ENCODE data around the gene RUBCNL. TPM values are rescaled to one million over a fixed set of nuclear protein-coding genes. Genes with fewer than 3 reads are reported as not detected.

Gene RUBCNL
- total and polyA plus RNA-seq, 7 experiments from 2014 or later, result 0.04 to 5.5 (median 0.30) TPM

- ChIA-PET POLR2A (no interaction called here), CTCF (no interaction called here)
- Mint-ChIP-seq H3K27me3 (peaks cover 0 to 4% (median 0%) of the 10 kb centered on the region in 5 donors), H3K9me3 (peaks cover 0 to 7% (median 0%) of the 10 kb centered on the region in 11 donors), H3K27ac (no peak overlapping the region), H3K4me3 (no peak overlapping the region), H3K36me3 (peaks cover 0 to 5% (median 0%) of the 10 kb centered on the region in 5 donors), H3K4me1 (peaks cover 6 to 21% (median 18%) of the 10 kb centered on the region in 7 donors)
- intact Hi-C loops (cut with micrococcal nuclease), result no loop called here
- Histone ChIP-seq H3K4me3 (ENCODE audit: low read length) (no peak overlapping the region), H3K9me3 (ENCODE audit: control insufficient read depth in 2 of 3, low read length in 3 of 3) (no peaks in the 10 kb centered on the region), H3K27ac (ENCODE audit: low read depth, low read length) (no peak overlapping the region), H3K27me3 (ENCODE audit: control insufficient read depth in 2 of 2, insufficient read depth in 2 of 2, low read length in 2 of 2) (no peaks in the 10 kb centered on the region), H3K4me1 (ENCODE audit: control insufficient read depth in 2 of 2, insufficient read depth in 2 of 2, low read length in 2 of 2) (peaks cover 0 to 14% of the 10 kb centered on the region in 2 donors), H3K36me3 (ENCODE audit: control insufficient read depth in 2 of 3, insufficient read depth in 3 of 3, low read length in 3 of 3) (no peaks in the 10 kb centered on the region)
- ATAC-seq (no peak), DNase-seq (no peak)
Measured at GRCh38 chr13:46345866-46346265, 41.2 kb downstream of the RUBCNL start.

DNA sequence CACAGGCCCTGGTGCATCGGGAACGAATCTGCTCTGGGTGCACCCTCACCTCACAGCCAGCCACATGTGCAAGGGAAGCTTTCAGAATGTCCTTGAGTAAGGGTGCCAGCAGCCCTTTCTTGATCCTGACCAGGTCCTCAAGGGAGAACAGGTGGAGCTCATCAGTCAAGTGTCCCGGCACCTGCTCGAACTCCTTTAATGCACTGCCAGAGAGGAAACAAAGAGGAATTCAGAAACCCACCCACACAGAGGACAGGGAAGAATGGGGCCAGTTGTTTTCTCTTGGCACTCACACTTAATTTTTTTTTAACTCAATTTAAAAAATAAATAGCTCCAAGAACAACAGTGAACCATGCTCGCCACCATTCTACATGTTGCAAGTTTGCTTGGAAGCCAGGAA lies 41.7 kb downstream of the RUBCNL start:
- ChIA-PET CTCF (no interaction called here), POLR2A (no interaction called here)
- Histone ChIP-seq H3K9me3 (ENCODE audit: control insufficient read depth in 2 of 3, low read length in 3 of 3) (no peaks in the 10 kb centered on the region), H3K27ac (ENCODE audit: low read depth, low read length) (no peak overlapping the region), H3K4me1 (ENCODE audit: control insufficient read depth in 2 of 2, insufficient read depth in 2 of 2, low read length in 2 of 2) (peaks cover 0 to 18% of the 10 kb centered on the region in 2 donors), H3K27me3 (ENCODE audit: control insufficient read depth in 2 of 2, insufficient read depth in 2 of 2, low read length in 2 of 2) (no peaks in the 10 kb centered on the region), H3K4me3 (ENCODE audit: low read length) (no peak overlapping the region), H3K36me3 (ENCODE audit: control insufficient read depth in 2 of 3, insufficient read depth in 3 of 3, low read length in 3 of 3) (no peaks in the 10 kb centered on the region)
- ATAC-seq, result no peak
- Mint-ChIP-seq H3K9me3 (peaks cover 0 to 7% (median 0%) of the 10 kb centered on the region in 11 donors), H3K36me3 (peaks cover 0 to 6% (median 0%) of the 10 kb centered on the region in 5 donors), H3K27me3 (peaks cover 0 to 4% (median 0%) of the 10 kb centered on the region in 5 donors), H3K27ac (no peak overlapping the region), H3K4me3 (no peak overlapping the region), H3K4me1 (peaks cover 8 to 26% (median 23%) of the 10 kb centered on the region in 7 donors)
- intact Hi-C loops (cut with micrococcal nuclease), result no loop called here
- DNase-seq, result no peak

DNA sequence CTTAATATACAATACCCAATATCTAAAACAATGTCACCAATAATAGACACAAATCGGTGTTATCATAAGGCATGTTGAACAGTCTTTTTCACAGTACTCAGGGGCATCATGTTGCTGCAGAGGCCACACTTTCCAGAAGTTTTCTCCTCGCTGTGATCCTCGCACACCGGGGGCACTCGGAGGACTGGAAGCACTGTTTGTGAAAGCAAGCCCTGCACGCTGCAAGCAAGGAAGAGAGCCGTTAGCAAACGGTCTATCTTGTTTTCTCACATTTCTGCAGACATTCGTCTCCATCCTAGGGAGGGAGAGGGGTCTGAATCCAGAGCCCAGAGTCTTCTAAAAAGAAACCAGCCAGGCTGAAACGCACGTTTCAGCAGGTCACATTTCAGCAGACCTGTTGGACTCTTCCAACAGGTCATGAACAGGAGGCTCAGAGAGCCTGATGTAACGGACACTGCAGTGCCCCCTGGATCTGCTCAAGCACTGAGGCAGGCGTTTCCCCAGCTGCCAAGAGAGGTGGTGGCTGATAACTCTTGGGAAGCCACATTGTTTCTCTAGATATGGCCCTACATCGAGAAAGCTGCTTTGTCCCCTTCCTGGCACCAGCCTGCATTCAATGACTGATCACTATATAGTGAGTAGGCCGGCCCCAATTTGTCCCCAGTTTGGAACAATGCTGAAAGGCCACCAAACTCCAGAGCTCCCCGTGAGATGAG lies 43.6 kb downstream of the RUBCNL start:
- CTCF ChIA-PET, result interaction anchor here (1.0 kb wide), 1 partner anchor 35 kb away, joined by 3 read pairs; no protein-coding TSS in a partner anchor
- Mint-ChIP-seq H3K36me3 (peaks cover 0 to 11% (median 0%) of the 10 kb centered on the region in 5 donors), H3K27me3 (peaks cover 0 to 4% (median 0%) of the 10 kb centered on the region in 5 donors), H3K4me1 (peaks cover 13 to 34% (median 29%) of the 10 kb centered on the region in 7 donors), H3K9me3 (peaks cover 0 to 3% (median 0%) of the 10 kb centered on the region in 11 donors), H3K27ac (peak overlapping the region in 1 of 9 donors; percentile 35), H3K4me3 (no peak overlapping the region)
- Histone ChIP-seq H3K9me3 (ENCODE audit: control insufficient read depth in 2 of 3, low read length in 3 of 3) (no peaks in the 10 kb centered on the region), H3K27me3 (ENCODE audit: control insufficient read depth in 2 of 2, insufficient read depth in 2 of 2, low read length in 2 of 2) (no peaks in the 10 kb centered on the region), H3K4me1 (ENCODE audit: control insufficient read depth in 2 of 2, insufficient read depth in 2 of 2, low read length in 2 of 2) (peaks cover 0 to 18% of the 10 kb centered on the region in 2 donors), H3K27ac (ENCODE audit: low read depth, low read length) (no peak overlapping the region), H3K4me3 (ENCODE audit: low read length) (no peak overlapping the region), H3K36me3 (ENCODE audit: control insufficient read depth in 2 of 3, insufficient read depth in 3 of 3, low read length in 3 of 3) (no peaks in the 10 kb centered on the region)
- POLR2A ChIA-PET, result no interaction called here
- intact Hi-C loops (cut with micrococcal nuclease), result no loop called here
- ATAC-seq (no peak), DNase-seq (no peak)

DNA sequence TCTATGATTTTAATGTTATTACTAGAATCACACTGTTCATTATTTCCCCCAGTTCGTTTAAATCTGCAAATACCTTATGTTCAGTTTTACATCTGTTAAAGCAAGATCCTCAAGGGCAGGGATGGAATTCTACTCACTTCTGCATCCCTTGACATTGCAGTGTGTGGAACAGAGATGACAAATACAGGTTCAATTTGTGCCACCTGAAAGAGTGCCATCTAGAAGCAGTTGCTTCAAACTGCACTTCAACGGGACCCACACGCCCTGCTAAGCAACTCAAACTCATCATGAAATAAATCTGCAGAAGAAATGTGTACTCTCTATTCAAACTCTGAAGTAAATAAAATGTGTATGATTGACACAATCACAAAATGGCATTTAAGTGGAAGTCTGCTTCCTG lies 44.5 kb downstream of the RUBCNL start:
- no peak for DNase-seq
- Histone ChIP-seq H3K4me1 (ENCODE audit: control insufficient read depth in 2 of 2, insufficient read depth in 2 of 2, low read length in 2 of 2) (peaks cover 0 to 18% of the 10 kb centered on the region in 2 donors), H3K27me3 (ENCODE audit: control insufficient read depth in 2 of 2, insufficient read depth in 2 of 2, low read length in 2 of 2) (no peaks in the 10 kb centered on the region), H3K27ac (ENCODE audit: low read depth, low read length) (no peak overlapping the region), H3K9me3 (ENCODE audit: control insufficient read depth in 2 of 3, low read length in 3 of 3) (no peaks in the 10 kb centered on the region), H3K36me3 (ENCODE audit: control insufficient read depth in 2 of 3, insufficient read depth in 3 of 3, low read length in 3 of 3) (no peaks in the 10 kb centered on the region), H3K4me3 (ENCODE audit: low read length) (no peak overlapping the region)
- Mint-ChIP-seq H3K27ac (peak overlapping the region in 6 of 9 donors; percentile 35 to 84 (median 71)), H3K4me3 (no peak overlapping the region), H3K4me1 (peaks cover 13 to 34% (median 29%) of the 10 kb centered on the region in 7 donors), H3K36me3 (peaks cover 0 to 11% (median 0%) of the 10 kb centered on the region in 5 donors), H3K9me3 (peaks cover 0 to 3% (median 0%) of the 10 kb centered on the region in 11 donors), H3K27me3 (peaks cover 0 to 4% (median 0%) of the 10 kb centered on the region in 5 donors)
- ChIA-PET POLR2A (no interaction called here), CTCF (no interaction called here)
- intact Hi-C loops (cut with micrococcal nuclease), result no loop called here
- ATAC-seq, result no peak

DNA sequence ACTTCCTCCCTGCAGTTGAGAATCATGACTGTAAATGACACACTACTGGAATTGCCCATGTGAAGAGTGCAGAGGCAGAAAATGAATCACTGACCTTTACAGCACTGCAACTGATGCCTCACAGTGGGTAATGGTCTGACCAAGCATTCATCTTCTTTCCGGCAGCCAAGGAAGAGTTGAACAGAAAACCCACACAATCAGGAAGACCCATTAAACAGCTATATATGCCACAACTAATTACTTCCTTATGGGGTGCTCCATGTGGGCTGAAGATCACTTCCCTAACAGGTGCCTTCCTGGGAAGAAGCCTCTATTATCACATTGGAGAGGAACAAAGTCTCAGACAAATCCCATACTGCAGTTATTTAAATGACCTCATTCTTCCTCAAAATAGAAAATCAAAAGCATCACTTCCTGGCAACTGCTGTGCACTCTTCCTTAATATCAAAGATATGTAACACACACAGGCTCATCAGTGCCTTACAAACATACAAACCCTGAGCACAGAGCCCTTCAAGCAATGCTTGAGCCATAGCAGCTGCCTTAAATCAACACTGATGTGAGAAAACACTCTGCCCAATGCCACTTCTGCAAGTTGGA lies 45.8 kb downstream of the RUBCNL start:
- H3K27ac Mint-ChIP-seq, result peak overlapping the region; percentile 35 to 89 (median 72)
- peak overlapping the region in 5 of 10 donors; percentile 10 to 37 (median 17) for H3K4me3 Mint-ChIP-seq
- H3K4me1 ChIP-seq (ENCODE audit: control insufficient read depth in 2 of 2, insufficient read depth in 2 of 2, low read length in 2 of 2), result peaks cover 0 to 18% of the 10 kb centered on the region in 2 donors
- POLR2A ChIA-PET, result interaction anchor here (1.3 kb wide), 1 partner anchor 12 kb away, joined by 3 read pairs; no protein-coding TSS in a partner anchor
- H3K36me3 ChIP-seq (ENCODE audit: control insufficient read depth in 2 of 3, insufficient read depth in 3 of 3, low read length in 3 of 3), result no peaks in the 10 kb centered on the region
- H3K27me3 Mint-ChIP-seq, result peaks cover 0 to 1% (median 0%) of the 10 kb centered on the region in 5 donors
- peak in 3 of 9 donors; percentile 13 to 33 (median 16) for DNase-seq
- peak overlapping the region; percentile 17 for H3K27ac ChIP-seq (ENCODE audit: low read depth, low read length)
- peaks cover 0 to 7% (median 3%) of the 10 kb centered on the region in 11 donors for H3K9me3 Mint-ChIP-seq
- H3K4me3 ChIP-seq (ENCODE audit: low read length), result no peak overlapping the region
- H3K9me3 ChIP-seq (ENCODE audit: control insufficient read depth in 2 of 3, low read length in 3 of 3), result no peaks in the 10 kb centered on the region
- CTCF ChIA-PET, result no interaction called here
- H3K4me1 Mint-ChIP-seq, result peaks cover 16 to 34% (median 29%) of the 10 kb centered on the region in 7 donors
- peaks cover 4 to 13% (median 6%) of the 10 kb centered on the region in 5 donors for H3K36me3 Mint-ChIP-seq
- ATAC-seq, result peak; percentile 85
- H3K27me3 ChIP-seq (ENCODE audit: control insufficient read depth in 2 of 2, insufficient read depth in 2 of 2, low read length in 2 of 2), result no peaks in the 10 kb centered on the region
- intact Hi-C loops (cut with micrococcal nuclease), result loop anchor here in 1 of 2 donors (2.0 kb wide), 1 partner anchor 14 kb away; no protein-coding TSS in a partner anchor

GRCh38 chr13:46340631-46341111 lies 46.4 kb downstream of the RUBCNL start:
- Histone ChIP-seq H3K4me1 (ENCODE audit: control insufficient read depth in 2 of 2, insufficient read depth in 2 of 2, low read length in 2 of 2) (peaks cover 0 to 18% of the 10 kb centered on the region in 2 donors), H3K36me3 (ENCODE audit: control insufficient read depth in 2 of 3, insufficient read depth in 3 of 3, low read length in 3 of 3) (no peaks in the 10 kb centered on the region), H3K27ac (ENCODE audit: low read depth, low read length) (no peak overlapping the region), H3K27me3 (ENCODE audit: control insufficient read depth in 2 of 2, insufficient read depth in 2 of 2, low read length in 2 of 2) (no peaks in the 10 kb centered on the region), H3K9me3 (ENCODE audit: control insufficient read depth in 2 of 3, low read length in 3 of 3) (no peaks in the 10 kb centered on the region), H3K4me3 (ENCODE audit: low read length) (no peak overlapping the region)
- ATAC-seq (no peak), DNase-seq (no peak)
- intact Hi-C loops (cut with micrococcal nuclease), result loop anchor here in 1 of 2 donors (2.0 kb wide), 1 partner anchor 14 kb away; no protein-coding TSS in a partner anchor
- CTCF ChIA-PET, result no interaction called here
- Mint-ChIP-seq H3K9me3 (peaks cover 0 to 7% (median 3%) of the 10 kb centered on the region in 11 donors), H3K27me3 (no peaks in the 10 kb centered on the region), H3K36me3 (peaks cover 4 to 13% (median 6%) of the 10 kb centered on the region in 5 donors), H3K4me1 (peaks cover 16 to 34% (median 29%) of the 10 kb centered on the region in 7 donors), H3K27ac (peak overlapping the region; percentile 47 to 89 (median 72)), H3K4me3 (peak overlapping the region in 5 of 10 donors; percentile 4 to 37 (median 13))
- POLR2A ChIA-PET, result interaction anchor here (1.3 kb wide), 1 partner anchor 12 kb away, joined by 3 read pairs; no protein-coding TSS in a partner anchor

Data from naive thymus-derived CD4-positive, alpha-beta T cell (primary cell).